MM.1S (cell line): ENCODE data around the gene RAB1B.

Experiments used
- DNase-seq: peaks from one replicate; pipeline ENCODE4 v3.0.0-alpha.2; 2015
- H2AFZ ChIP-seq: fragments of 300-600 bp; sonication (generic); 2 replicates; pipeline ENCODE4 v1.6.0; 2016; ENCODE audit warnings: antibody characterized with exemption, low read length
- H3F3A ChIP-seq: fragments of 300-600 bp; sonication (generic); 2 replicates; pipeline ENCODE4 v1.6.1; 2016; ENCODE audit warnings: mild to moderate bottlenecking, antibody characterized with exemption, low read length, moderate library complexity, mixed read lengths; ENCODE audit not compliant: insufficient read depth
- H3K27ac ChIP-seq: fragments of 300-600 bp; sonication (generic); 2 replicates; pipeline ENCODE4 v1.5.1; 2016; ENCODE audit warnings: mild to moderate bottlenecking, low read length
- H3K27me3 ChIP-seq: fragments of 300-600 bp; sonication (generic); replicated peaks from 2 replicates; pipeline ENCODE4 v1.6.0; 2016; ENCODE audit warnings: low read length; ENCODE audit not compliant: insufficient read depth
- H3K36me3 ChIP-seq: fragments of 300-600 bp; sonication (generic); replicated peaks from 2 replicates; pipeline ENCODE4 v1.6.1; 2016; ENCODE audit warnings: mild to moderate bottlenecking, low read length, mixed read lengths; ENCODE audit not compliant: insufficient read depth
- H3K4me1 ChIP-seq: fragments of 300-600 bp; sonication (generic); 2 replicates; pipeline ENCODE4 v1.6.1; 2016; ENCODE audit warnings: low read length, mixed read lengths
- H3K4me2 ChIP-seq: fragments of 300-600 bp; sonication (generic); 2 replicates; pipeline ENCODE4 v1.6.0; 2016; ENCODE audit warnings: low read depth, low read length
- H3K4me3 ChIP-seq: fragments of 300-600 bp; sonication (generic); 2 replicates; pipeline ENCODE4 v1.5.1; 2016; ENCODE audit warnings: low read length, mixed read lengths
- H3K79me2 ChIP-seq: fragments of 300-600 bp; sonication (generic); 2 replicates; pipeline ENCODE4 v1.6.1; 2016; ENCODE audit warnings: mixed run types, low read length, mixed read lengths
- H3K9ac ChIP-seq: fragments of 300-600 bp; sonication (generic); 2 replicates; pipeline ENCODE4 v1.6.1; 2016; ENCODE audit warnings: low read length, mixed read lengths
- H3K9me2 ChIP-seq: fragments of 300-600 bp; sonication (generic); replicated peaks from 2 replicates; pipeline ENCODE4 v1.6.1; 2016; ENCODE audit warnings: mild to moderate bottlenecking, low read length, mixed read lengths; ENCODE audit not compliant: insufficient read depth
- H3K9me3 ChIP-seq: fragments of 300-600 bp; sonication (generic); replicated peaks from 2 replicates; pipeline ENCODE4 v1.6.1; 2016; ENCODE audit warnings: mild to moderate bottlenecking, low read length, mixed read lengths; ENCODE audit not compliant: insufficient read depth
- H4K20me1 ChIP-seq: fragments of 300-600 bp; sonication (generic); 2 replicates; pipeline ENCODE4 v1.6.1; 2016; ENCODE audit warnings: mild to moderate bottlenecking, low read length, moderate library complexity, mixed read lengths; ENCODE audit not compliant: insufficient read depth
- EZH2 ChIP-seq: fragments of 300-600 bp; sonication (generic); optimal IDR thresholded peaks from 2 replicates; pipeline ENCODE3; 2017; ENCODE audit warnings: low read depth, mild to moderate bottlenecking, antibody characterized with exemption, low read length, mixed read lengths
- EZH2phosphoT487 ChIP-seq: fragments of 300-600 bp; sonication (generic); IDR thresholded peaks from 2 replicates; pipeline ENCODE4 v1.6.1; 2018; ENCODE audit warnings: antibody characterized with exemption, low read length
- TF ChIP-seq, protein P1 (sequence below): fragments of 300-600 bp; sonication (generic); IDR thresholded peaks from 2 replicates; pipeline ENCODE4 v1.5.1; 2016; ENCODE audit warnings: antibody characterized with exemption, low read length, mixed read lengths

The RAB1B gene

GRCh38 chr11:66232769-66233168 is 35.7 kb upstream of the RAB1B start:
- Histone ChIP-seq H4K20me1 (no peaks in the 10 kb centered on the region), H3K4me1 (no peaks in the 10 kb centered on the region), H3K9ac (no peak overlapping the region), H3K27me3 (no peaks in the 10 kb centered on the region), H3K27ac (no peak overlapping the region), H3K79me2 (no peaks in the 10 kb centered on the region), H3K36me3 (no peaks in the 10 kb centered on the region), H3K9me3 (no peaks in the 10 kb centered on the region), H3K9me2 (no peaks in the 10 kb centered on the region), H3F3A (no peaks in the 10 kb centered on the region), H2AFZ (no peak overlapping the region), H3K4me2 (no peak overlapping the region), H3K4me3 (no peak overlapping the region)
- TF ChIP-seq EZH2 (no peak), EZH2phosphoT487 (no peak)
- TF ChIP-seq, protein P1, sequence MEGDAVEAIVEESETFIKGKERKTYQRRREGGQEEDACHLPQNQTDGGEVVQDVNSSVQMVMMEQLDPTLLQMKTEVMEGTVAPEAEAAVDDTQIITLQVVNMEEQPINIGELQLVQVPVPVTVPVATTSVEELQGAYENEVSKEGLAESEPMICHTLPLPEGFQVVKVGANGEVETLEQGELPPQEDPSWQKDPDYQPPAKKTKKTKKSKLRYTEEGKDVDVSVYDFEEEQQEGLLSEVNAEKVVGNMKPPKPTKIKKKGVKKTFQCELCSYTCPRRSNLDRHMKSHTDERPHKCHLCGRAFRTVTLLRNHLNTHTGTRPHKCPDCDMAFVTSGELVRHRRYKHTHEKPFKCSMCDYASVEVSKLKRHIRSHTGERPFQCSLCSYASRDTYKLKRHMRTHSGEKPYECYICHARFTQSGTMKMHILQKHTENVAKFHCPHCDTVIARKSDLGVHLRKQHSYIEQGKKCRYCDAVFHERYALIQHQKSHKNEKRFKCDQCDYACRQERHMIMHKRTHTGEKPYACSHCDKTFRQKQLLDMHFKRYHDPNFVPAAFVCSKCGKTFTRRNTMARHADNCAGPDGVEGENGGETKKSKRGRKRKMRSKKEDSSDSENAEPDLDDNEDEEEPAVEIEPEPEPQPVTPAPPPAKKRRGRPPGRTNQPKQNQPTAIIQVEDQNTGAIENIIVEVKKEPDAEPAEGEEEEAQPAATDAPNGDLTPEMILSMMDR = no peak
- no peak for DNase-seq

DNA sequence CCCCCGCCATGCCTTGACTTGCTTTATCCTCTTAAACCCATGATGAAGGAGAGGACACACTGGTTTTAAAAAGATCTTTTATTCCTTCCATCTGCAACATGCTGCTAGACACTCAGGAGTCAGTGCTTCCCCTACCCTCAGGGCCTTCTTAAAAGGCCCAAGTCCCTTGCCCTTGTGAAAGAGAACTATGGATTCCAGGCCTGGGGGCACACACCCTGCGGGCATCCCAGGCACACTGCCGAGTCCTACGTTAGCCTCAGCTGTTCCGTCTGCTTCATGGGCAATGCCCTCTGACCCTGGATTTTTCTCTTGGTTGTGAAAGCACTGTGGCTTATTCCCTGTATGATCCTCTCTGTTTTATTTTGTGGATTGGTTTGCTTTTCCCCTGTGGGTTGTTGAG is 35.1 kb upstream of the RAB1B start:
- H3K9me2 ChIP-seq = no peaks in the 10 kb centered on the region
- no peaks in the 10 kb centered on the region for H3K27me3 ChIP-seq
- no peaks in the 10 kb centered on the region for H3K36me3 ChIP-seq
- H3K79me2 ChIP-seq = no peaks in the 10 kb centered on the region
- no peaks in the 10 kb centered on the region for H3K4me1 ChIP-seq
- H3K9ac ChIP-seq = no peak overlapping the region
- no peaks in the 10 kb centered on the region for H3K9me3 ChIP-seq
- H2AFZ ChIP-seq = no peak overlapping the region
- no peak for DNase-seq
- no peak overlapping the region for H3K4me3 ChIP-seq
- TF ChIP-seq EZH2phosphoT487 = no peak
- no peak for TF ChIP-seq EZH2
- TF ChIP-seq, protein P1 = no peak
- no peak overlapping the region for H3K27ac ChIP-seq
- no peaks in the 10 kb centered on the region for H4K20me1 ChIP-seq
- H3K4me2 ChIP-seq = no peak overlapping the region
- H3F3A ChIP-seq = no peaks in the 10 kb centered on the region

GRCh38 chr11:66235141-66235540 is 33.3 kb upstream of the RAB1B start:
- Histone ChIP-seq H3K4me2 (no peak overlapping the region), H2AFZ (no peak overlapping the region), H3K9me2 (no peaks in the 10 kb centered on the region), H3K79me2 (no peaks in the 10 kb centered on the region), H3K27me3 (no peaks in the 10 kb centered on the region), H3F3A (no peaks in the 10 kb centered on the region), H3K36me3 (no peaks in the 10 kb centered on the region), H3K9me3 (no peaks in the 10 kb centered on the region), H3K4me3 (no peak overlapping the region), H3K4me1 (no peaks in the 10 kb centered on the region), H3K9ac (no peak overlapping the region), H4K20me1 (no peaks in the 10 kb centered on the region), H3K27ac (no peak overlapping the region)
- TF ChIP-seq EZH2phosphoT487 = no peak
- TF ChIP-seq, protein P1 = no peak
- no peak for TF ChIP-seq EZH2
- no peak for DNase-seq
